OCI-LY7 (cell line): Measurements from ENCODE around the gene B4GALT6. TPM values are rescaled to one million over a fixed set of nuclear protein-coding genes. Genes with fewer than 3 reads are reported as not detected.
A peak's percentile ranks its signal among the peaks of the same experiment; 100 is the strongest.

Source experiments
- BruUV-seq: library from RNA; stranded (reverse); fragments of 400-500 nt; replicated peaks from 2 replicates; lab custom pipeline; 2021; lab: Mats Ljungman, UMichigan
- CTCF ChIA-PET: fragments of 300-600 bp; sonication (Branson Sonifier 250); formaldehyde crosslinking; loops from one replicate; lab custom pipeline; 2022; ENCODE audit warnings: antibody characterized with exemption; ENCODE audit not compliant: unreplicated experiment; lab: Charles Lee
- POLR2A ChIA-PET: fragments of 300-600 bp; sonication (Branson Sonifier 250); formaldehyde crosslinking; loops from one replicate; lab custom pipeline; 2022; ENCODE audit warnings: antibody characterized with exemption; lab: Charles Lee
- DNase-seq: peaks from one replicate; pipeline ENCODE4 v3.0.0-alpha.2; 2015; ENCODE audit warnings: low spot score
- H2AFZ ChIP-seq: fragments of 200-600 bp; sonication (generic), shearing (Covaris generic); 2 replicates; pipeline ENCODE4 v1.6.1; 2014; ENCODE audit warnings: mild to moderate bottlenecking, antibody characterized with exemption, low read length, moderate library complexity
- H3K27ac ChIP-seq: fragments of 200-600 bp; sonication (generic); 2 replicates; pipeline ENCODE4 v1.5.1; 2014; ENCODE audit warnings: mixed run types, low read depth, mild to moderate bottlenecking, moderate library complexity, low read length, inconsistent platforms; ENCODE audit not compliant: poor library complexity, severe bottlenecking
- H3K36me3 ChIP-seq: fragments of 200-600 bp; sonication (generic); 2 replicates; pipeline ENCODE4 v1.6.1; 2014; ENCODE audit warnings: mild to moderate bottlenecking, antibody characterized with exemption, low read length, moderate library complexity, mixed read lengths; ENCODE audit not compliant: insufficient read depth
- H3K4me1 ChIP-seq: fragments of 200-600 bp; sonication (generic); 2 replicates; pipeline ENCODE4 v1.5.1; 2014; ENCODE audit warnings: mild to moderate bottlenecking, low read length; ENCODE audit not compliant: insufficient read depth, poor library complexity, severe bottlenecking
- H3K4me2 ChIP-seq: fragments of 200-600 bp; sonication (generic); 2 replicates; pipeline ENCODE4 v1.6.1; 2014; ENCODE audit warnings: mild to moderate bottlenecking, low read length
- H3K4me3 ChIP-seq: fragments of 200-600 bp; sonication (generic); 2 replicates; pipeline ENCODE4 v1.5.1; 2014; ENCODE audit warnings: mild to moderate bottlenecking, low read depth, low read length; ENCODE audit not compliant: poor library complexity, severe bottlenecking
- H3K79me2 ChIP-seq: fragments of 200-600 bp; sonication (generic); 2 replicates; pipeline ENCODE4 v1.6.1; 2016; ENCODE audit warnings: low read depth, mild to moderate bottlenecking, low read length, moderate library complexity, mixed read lengths; ENCODE audit not compliant: insufficient read depth
- H3K9me2 ChIP-seq: fragments of 200-600 bp; sonication (generic); 2 replicates; pipeline ENCODE4 v1.6.1; 2016; ENCODE audit warnings: mild to moderate bottlenecking, low read length, mixed read lengths; ENCODE audit not compliant: insufficient read depth
- H3K9me3 ChIP-seq: fragments of 200-600 bp; sonication (generic); 2 replicates; pipeline ENCODE4 v1.6.1; 2014; ENCODE audit warnings: mild to moderate bottlenecking, mixed run types, low read length, mixed read lengths
- H4K20me1 ChIP-seq: fragments of 200-600 bp; sonication (generic); 2 replicates; pipeline ENCODE4 v1.6.1; 2014; ENCODE audit warnings: mild to moderate bottlenecking, antibody characterized with exemption, low read length, moderate library complexity, mixed read lengths; ENCODE audit not compliant: insufficient read depth
- CTCF ChIP-seq: fragments of 200-600 bp; sonication (generic); conservative IDR thresholded peaks from 2 replicates; pipeline ENCODE4 v1.5.1; 2014; ENCODE audit warnings: mild to moderate bottlenecking, antibody characterized with exemption, low read length, moderate library complexity, mixed read lengths
- EZH2phosphoT487 ChIP-seq: fragments of 200-600 bp; sonication (generic); IDR thresholded peaks from 2 replicates; pipeline ENCODE4 v1.6.1; 2018; ENCODE audit warnings: low read depth, borderline replicate concordance, mild to moderate bottlenecking, mixed run types, antibody characterized with exemption, low read length, moderate library complexity, mixed read lengths
- intact Hi-C: fragments of 100-400 bp; cut with micrococcal nuclease; formaldehyde crosslinking; loops from one replicate; pipeline ENCODE4 v1.10.0; 2022; ENCODE audit not compliant: unreplicated experiment
- total RNA-seq, 2 experiments: library from RNA; depleted of rRNA in 1 of 2; stranded (reverse); fragments of >200 nt in 1 of 2; shearing (Covaris generic) in 1 of 2; gene quantifications; 2 replicates each; pipeline ENCODE4 v1.2.3, GENCODE V29; 2014 to 2022

The B4GALT6 gene
- total RNA-seq, 2 experiments from 2014 or later: 5.5 to 22.8 TPM

- CTCF ChIA-PET: no interaction called here
- H3K4me1 ChIP-seq: peaks cover 54% of the 10 kb centered on the region
- H4K20me1 ChIP-seq: no peaks in the 10 kb centered on the region
- H3K4me3 ChIP-seq: no peak overlapping the region
- H3K9me3 ChIP-seq: peaks cover 6% of the 10 kb centered on the region; the same call in 1 of the 2 replicates
- DNase-seq: no peak
- no peak overlapping the region for H2AFZ ChIP-seq
- H3K79me2 ChIP-seq: no peaks in the 10 kb centered on the region
- intact Hi-C loops: no loop called here
- H3K36me3 ChIP-seq: no peaks in the 10 kb centered on the region
- no peak overlapping the region for H3K27ac ChIP-seq
- no peaks in the 10 kb centered on the region for H3K9me2 ChIP-seq
- no TSS peak for BruUV-seq
- TF ChIP-seq EZH2phosphoT487 (no peak), CTCF (no peak)
- POLR2A ChIA-PET: no interaction called here
- H3K4me2 ChIP-seq: no peak overlapping the region
Observed at GRCh38 chr18:31581498-31582197, 102.7 kb downstream of the B4GALT6 start.

GRCh38 chr18:31579375-31579774 lies 105.0 kb downstream of the B4GALT6 start:
- BruUV-seq: no TSS peak
- no peaks in the 10 kb centered on the region for H4K20me1 ChIP-seq
- intact Hi-C loops: loop anchor here (5.0 kb wide), 1 partner anchor 363 kb away; the partner anchor contains the start of gene TRAPPC8
- peaks cover 71% of the 10 kb centered on the region for H3K4me1 ChIP-seq
- H3K9me3 ChIP-seq: peaks cover 6% of the 10 kb centered on the region; the same call in 1 of the 2 replicates
- no peak for DNase-seq
- ChIA-PET POLR2A (no interaction called here), CTCF (no interaction called here)
- no peak overlapping the region for H3K4me3 ChIP-seq
- H3K9me2 ChIP-seq: no peaks in the 10 kb centered on the region
- no peaks in the 10 kb centered on the region for H3K36me3 ChIP-seq
- H3K4me2 ChIP-seq: no peak overlapping the region
- H3K79me2 ChIP-seq: no peaks in the 10 kb centered on the region
- H2AFZ ChIP-seq: no peak overlapping the region
- peak overlapping the region; percentile 24 for H3K27ac ChIP-seq
- TF ChIP-seq CTCF: no peak
- TF ChIP-seq EZH2phosphoT487: no peak

- CTCF ChIA-PET: no interaction called here
- H2AFZ ChIP-seq: peak overlapping the region; percentile 45; the same call in 1 of the 2 replicates
- DNase-seq: no peak
- no peak overlapping the region for H3K4me3 ChIP-seq
- POLR2A ChIA-PET: interaction anchor here (0.5 to 2.3 kb wide), 2 partner anchors 15 kb away, joined by 3 to 10 read pairs; no protein-coding TSS in a partner anchor
- H3K4me1 ChIP-seq: peaks cover 82% of the 10 kb centered on the region
- H3K4me2 ChIP-seq: peak overlapping the region; percentile 74
- H4K20me1 ChIP-seq: no peaks in the 10 kb centered on the region
- H3K9me3 ChIP-seq: peaks cover 6% of the 10 kb centered on the region; the same call in 1 of the 2 replicates
- no peaks in the 10 kb centered on the region for H3K79me2 ChIP-seq
- peak overlapping the region; percentile 99 for H3K27ac ChIP-seq
- intact Hi-C loops: loop anchor here (5.0 kb wide), 1 partner anchor 364 kb away; the partner anchor contains the start of gene TRAPPC8
- no peaks in the 10 kb centered on the region for H3K9me2 ChIP-seq
- no peaks in the 10 kb centered on the region for H3K36me3 ChIP-seq
- TF ChIP-seq EZH2phosphoT487 (no peak), CTCF (no peak)
- no TSS peak for BruUV-seq
Observed at GRCh38 chr18:31578126-31578525, 106.3 kb downstream of the B4GALT6 start.
